Suprapubic skin (tissue), 4 donors: ENCODE data around the gene PPP2R5C.

Source experiments
- POLR2A ChIP-seq, 2 donors: fragments of 450-650 bp; IDR thresholded peaks; one replicate each; pipeline ENCODE4 v1.6.1; 2017; ENCODE audit warnings: antibody characterized with exemption in 2 of 2, mild to moderate bottlenecking in 2 of 2, moderate library complexity in 2 of 2
- POLR2AphosphoS5 ChIP-seq, 3 donors: sonication (generic); formaldehyde crosslinking; IDR thresholded peaks; one replicate each; pipeline ENCODE4 v1.6.1; 2017; ENCODE audit warnings: antibody characterized with exemption in 3 of 3
- TF ChIP-seq, protein P1 (sequence below), 2 donors: fragments of 200-600 bp in 1 of 2; fragments of 450-650 bp in 1 of 2; sonication (generic) in 1 of 2; IDR thresholded peaks; one replicate each; pipeline ENCODE4 v1.5.1; 2016 to 2019; ENCODE audit warnings: antibody characterized with exemption in 2 of 2, mild to moderate bottlenecking in 1 of 2, moderate library complexity in 1 of 2

GRCh38 chr14:101791919-101792572, 30.5 kb downstream of the PPP2R5C start:
- TF ChIP-seq, protein P1, sequence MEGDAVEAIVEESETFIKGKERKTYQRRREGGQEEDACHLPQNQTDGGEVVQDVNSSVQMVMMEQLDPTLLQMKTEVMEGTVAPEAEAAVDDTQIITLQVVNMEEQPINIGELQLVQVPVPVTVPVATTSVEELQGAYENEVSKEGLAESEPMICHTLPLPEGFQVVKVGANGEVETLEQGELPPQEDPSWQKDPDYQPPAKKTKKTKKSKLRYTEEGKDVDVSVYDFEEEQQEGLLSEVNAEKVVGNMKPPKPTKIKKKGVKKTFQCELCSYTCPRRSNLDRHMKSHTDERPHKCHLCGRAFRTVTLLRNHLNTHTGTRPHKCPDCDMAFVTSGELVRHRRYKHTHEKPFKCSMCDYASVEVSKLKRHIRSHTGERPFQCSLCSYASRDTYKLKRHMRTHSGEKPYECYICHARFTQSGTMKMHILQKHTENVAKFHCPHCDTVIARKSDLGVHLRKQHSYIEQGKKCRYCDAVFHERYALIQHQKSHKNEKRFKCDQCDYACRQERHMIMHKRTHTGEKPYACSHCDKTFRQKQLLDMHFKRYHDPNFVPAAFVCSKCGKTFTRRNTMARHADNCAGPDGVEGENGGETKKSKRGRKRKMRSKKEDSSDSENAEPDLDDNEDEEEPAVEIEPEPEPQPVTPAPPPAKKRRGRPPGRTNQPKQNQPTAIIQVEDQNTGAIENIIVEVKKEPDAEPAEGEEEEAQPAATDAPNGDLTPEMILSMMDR (IDR thresholded peaks at IDR 0.05), result no peak
- TF ChIP-seq POLR2AphosphoS5 (IDR thresholded peaks at IDR 0.05), result no peak
- no peak for TF ChIP-seq POLR2A (IDR thresholded peaks at IDR 0.05)
